Measurements from ENCODE around the gene TRABD.
"Not testable (repeated sequence)": the region's sequence is repeated elsewhere in the genome, so short reads cannot be mapped to it uniquely, and the experiment has no call there.

TRABD gene

DNA sequence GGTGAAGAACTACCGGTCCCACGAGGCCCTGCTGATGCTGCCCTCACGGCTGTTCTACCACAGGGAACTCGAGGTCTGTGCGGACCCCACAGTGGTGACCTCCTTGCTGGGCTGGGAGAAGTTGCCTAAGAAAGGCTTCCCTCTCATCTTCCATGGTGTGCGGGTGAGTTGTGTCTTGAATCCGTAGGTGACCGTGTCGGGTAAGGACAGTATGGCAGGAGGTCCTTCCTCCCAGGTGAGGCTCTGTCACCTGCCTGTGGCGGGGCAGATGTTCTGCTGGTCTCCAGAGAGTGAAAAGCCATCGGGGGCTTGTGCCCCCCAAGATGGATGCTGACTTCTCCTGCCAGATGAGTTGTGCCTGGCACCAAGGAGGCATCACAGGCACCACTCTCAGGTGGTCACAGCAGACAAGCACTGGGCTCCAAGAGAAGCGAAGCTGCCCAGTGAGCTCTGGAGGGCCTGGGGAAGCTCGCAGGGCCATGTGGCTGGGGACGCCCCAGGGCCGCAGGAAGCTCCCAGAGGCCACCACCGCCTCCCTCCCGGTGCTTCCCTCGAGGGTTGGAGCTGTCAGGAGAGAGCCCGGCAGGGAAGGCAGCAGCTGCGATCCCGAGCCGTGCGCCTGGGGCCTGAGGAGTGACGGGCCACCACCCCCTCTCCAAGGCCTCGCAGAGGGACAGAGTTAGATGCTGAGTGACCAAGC, 32.5 kb upstream of the TRABD start:
- no peak for DNase-seq

DNA sequence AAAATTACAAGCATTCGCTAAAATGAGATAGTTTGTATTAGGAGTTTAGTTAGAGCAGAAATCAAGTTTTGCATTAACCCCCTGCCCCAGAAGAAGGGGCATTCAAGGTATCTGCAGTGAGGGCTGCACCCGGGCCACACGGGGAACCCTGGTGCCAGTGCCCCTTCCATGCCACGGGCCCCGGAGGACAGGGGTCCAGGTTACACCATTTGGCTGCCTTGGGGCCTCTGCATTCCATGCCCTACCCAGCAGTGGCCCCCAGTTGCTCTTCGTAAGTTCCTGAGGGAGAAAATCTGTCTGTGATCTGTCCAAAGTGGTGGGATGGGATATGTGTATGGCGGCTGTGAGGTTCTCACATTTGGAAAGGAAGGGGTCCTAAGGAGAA, 32.0 kb upstream of the TRABD start:
- no peak for DNase-seq

DNA sequence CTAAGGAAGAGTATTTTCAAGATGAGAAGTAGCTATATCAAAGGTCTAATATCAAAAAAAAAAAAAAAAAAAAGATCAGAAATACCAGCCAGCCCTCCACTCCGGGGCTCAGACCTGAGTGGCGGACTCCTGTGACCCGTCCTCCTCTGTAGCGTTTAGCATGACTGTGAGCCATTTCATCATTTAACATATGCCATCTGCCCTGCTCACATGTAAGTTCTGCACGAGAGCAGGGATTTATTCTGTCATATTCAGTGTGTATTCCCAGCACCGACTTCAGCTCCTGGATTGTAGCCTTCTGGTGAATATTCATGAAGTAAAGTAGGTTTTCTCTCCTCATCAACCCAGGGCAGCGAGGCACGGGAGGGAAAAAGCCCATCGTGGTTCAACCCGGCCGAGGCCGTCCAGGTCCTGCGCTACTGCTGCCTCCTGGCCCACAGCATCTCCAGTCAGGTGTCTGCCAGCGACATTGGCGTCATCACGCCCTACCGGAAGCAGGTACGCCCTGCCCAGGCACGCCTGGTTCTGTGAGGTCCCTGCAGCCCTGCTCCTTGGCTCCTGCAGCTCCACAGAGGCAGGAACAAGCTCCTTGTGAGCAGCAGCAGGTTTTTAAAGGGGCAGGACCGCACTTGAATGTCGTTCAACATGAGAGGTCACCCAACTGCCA, 27.9 kb upstream of the TRABD start:
- no peak for DNase-seq

DNA sequence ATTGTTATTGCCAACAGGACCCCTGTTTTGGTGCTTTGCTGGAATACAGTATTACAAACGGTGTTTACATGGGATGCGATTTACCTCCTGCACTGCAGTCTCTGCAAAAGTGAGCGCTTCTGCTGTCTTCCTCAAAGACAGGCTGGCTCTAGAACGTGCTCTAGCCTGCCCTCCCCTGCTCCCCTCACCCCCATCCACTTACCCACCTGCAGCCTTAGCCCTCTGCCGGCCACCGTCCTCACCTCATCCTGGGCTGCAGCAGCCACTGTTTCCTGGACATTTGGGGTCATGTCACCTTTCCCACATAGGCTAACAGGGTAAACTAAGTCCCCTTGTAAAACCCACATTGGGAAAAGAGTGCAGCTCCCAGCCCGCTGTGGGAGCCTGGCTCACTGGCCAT, 24.8 kb upstream of the TRABD start:
- no peak for DNase-seq

DNA sequence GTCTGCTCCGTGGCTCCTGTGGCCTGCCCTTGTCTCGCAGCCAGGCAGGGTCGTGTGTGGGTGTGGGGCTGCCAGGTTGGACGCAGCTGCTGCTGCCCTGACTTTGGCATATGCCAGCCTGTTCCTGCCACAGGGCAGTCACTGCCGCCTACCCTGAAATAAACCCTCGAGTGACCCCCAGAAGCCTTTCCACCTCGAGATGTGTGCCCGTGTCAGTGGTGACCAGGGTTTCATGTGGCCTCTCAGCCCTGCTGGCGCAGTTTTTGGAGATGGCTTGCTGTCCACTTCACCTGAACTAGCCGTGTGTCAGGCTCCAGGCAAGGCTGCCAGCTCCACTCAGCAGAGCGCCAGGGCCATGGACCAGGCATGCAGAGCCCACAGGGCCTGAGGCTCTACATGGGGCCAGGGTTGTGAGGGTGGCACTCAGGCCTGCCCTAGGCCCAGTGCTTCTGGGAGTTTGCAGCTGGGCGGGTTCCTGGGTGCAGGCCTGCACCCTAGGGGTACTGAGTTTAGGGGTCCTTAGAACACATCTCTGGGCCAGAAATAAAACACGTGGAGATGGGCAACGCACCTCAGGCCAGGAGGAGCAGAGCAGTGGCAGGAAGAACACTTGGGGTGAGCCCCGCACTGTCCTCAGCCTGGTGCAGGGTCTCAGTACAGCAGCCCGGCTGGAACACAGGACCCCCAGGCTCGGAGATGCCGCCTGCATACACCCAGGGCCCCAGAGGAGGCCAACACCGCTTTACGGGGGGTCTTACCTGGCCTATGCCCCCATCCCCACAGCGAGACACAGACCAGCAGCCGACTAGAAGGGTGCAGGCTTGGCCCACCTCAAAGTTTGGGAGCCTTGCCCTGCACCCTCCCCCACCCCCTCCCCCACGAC, 24.0 kb upstream of the TRABD start:
- no peak for DNase-seq

DNA sequence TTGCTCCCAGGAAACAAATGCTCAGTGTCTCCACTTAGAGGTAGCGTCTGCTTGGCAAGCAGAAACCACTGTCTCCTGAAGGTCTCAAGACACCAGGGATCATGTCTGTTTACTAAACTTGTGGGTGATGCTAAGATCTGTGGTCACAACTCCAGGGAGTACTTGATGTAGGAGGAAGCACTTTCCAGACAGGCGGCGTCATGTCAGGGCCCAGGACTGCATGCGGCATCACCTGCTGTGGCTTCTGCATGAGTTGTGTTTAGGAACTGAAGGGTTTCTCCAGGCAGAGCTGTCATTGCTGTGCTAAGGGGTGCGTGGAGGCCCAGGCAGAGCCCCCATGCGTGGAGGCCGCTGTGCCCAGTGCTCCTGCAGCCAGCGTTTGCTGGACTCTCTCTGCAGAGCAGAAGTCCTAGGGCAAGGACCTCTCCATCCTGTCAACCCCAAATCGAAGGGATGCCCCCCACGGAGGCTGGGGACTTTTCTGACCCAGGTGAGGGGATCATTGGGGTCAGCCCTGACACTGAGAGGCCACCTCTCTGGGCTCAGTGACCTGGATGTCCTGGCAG, 23.2 kb upstream of the TRABD start:
- no peak for DNase-seq

DNA sequence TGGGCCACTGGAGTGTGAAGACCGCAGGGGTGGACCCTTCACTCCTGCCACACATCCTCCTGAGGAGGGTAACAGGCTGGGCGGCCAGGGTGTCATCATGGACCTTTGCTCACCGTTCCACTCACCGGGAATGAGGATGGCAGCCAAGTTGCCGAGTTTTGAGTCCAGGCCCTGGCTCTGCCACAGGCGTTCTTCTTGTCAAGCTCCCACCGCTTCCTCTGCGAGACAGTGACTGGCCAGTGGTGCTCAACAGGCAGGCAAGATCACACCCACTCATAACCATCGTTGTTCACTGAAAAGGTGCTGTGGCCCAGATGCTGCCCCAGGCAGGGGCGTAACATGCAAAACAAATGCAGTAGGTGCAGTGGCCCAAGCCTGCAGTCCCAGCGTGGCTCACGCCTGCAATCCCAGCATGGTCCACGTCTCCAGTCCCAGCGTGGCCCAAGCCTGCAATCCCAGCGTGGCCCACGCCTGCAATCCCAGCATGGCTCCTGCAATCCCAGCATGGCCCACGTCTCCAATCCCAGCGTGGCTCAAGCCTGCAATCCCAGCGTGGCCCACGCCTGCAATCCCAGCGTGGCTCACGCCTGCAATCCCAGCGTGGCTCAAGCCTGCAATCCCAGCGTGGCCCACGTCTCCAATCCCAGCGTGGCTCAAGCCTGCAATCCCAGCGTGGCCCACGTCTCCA, 20.1 kb upstream of the TRABD start:
- DNase-seq: no peak

DNA sequence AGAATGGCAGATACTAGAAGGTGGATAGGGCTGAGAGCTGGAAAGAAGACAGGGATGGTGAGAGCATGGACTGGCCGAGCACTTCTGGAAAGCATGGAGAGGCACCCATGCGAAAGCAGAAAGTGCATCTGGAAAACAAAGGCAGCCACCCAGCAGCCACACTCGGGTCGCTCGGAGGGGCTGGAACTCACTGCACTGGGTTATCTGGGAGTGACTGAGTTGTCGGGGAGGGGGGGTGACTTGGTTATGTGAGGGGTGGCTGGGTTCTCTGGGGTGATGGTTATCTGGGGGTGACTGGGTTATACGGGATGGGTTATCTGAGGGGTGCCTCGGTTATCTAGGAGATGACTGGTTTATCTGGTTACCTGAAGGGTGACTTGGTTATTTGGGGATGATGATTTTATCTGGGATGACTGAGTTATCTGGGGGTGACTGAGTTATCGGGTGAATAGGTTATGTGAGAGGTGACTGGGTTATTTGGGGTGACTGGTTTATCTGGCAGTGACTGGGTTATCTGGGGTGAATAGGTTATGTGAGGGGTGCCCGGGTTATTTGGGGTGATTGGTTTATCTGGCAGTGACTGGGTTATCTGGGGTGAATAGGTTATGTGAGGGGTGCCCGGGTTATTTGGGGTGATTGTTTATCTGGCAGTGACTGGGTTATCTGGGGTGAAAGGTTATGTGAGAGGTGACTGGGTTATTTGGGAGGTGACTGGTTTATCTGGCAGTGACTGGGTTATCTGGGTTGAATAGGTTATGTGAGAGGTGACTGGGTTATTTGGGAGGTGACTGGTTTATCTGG, 17.8 kb upstream of the TRABD start:
- DNase-seq: no peak

DNA sequence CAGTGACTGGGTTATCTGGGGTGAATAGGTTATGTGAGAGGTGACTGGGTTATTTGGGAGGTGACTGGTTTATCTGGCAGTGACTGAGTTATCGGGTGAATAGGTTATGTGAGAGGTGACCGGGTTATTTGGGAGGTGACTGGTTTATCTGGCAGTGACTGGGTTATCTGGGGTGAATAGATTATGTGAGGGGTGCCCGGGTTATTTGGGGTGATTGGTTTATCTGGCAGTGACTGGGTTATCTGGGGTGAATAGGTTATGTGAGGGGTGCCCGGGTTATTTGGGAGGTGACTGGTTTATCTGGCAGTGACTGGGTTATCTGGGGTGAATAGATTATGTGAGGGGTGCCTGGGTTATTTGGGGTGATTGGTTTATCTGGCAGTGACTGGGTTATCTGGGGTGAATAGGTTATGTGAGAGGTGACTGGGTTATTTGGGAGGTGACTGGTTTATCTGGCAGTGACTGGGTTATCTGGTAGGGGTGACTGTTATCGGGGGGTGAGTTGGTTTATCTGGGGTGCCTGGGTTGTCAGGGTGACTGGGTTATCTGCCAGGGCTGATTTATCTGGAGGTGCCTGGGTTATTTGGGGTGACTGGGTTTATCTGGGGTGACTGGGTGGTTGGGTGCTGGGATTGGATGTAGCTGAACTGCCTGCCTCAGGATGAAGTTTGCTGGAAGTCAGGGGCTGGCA, 17.1 kb upstream of the TRABD start:
- not testable (repeated sequence) for DNase-seq

DNA sequence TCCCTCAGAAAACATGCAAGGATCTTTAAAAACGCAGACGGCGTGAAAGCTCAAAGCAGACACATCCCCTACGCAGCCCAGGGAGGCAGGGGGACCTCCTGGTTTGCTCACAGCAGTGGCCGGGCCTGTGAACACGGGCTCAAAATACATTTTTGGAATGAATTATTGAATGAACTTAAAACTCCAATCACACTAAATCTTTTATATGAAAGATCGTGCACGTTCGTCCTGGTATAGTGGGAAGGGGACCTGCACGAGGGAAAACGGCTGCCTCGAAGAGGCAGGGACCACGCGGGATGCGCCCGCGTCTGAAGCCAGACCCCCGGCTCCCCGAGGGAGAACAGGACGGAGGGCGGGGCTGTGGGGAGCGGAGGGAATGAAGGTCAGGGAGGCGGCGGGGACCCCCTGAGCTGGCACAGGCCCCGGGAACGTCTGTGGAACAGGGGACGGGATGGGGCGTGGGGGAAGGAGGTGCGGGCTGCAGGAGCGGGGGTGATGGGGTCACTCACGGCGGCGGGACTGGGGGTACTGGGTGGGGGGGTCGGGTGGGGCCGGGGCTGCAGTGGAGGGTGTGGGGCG, 16.4 kb upstream of the TRABD start:
- DNase-seq: no peak

DNA sequence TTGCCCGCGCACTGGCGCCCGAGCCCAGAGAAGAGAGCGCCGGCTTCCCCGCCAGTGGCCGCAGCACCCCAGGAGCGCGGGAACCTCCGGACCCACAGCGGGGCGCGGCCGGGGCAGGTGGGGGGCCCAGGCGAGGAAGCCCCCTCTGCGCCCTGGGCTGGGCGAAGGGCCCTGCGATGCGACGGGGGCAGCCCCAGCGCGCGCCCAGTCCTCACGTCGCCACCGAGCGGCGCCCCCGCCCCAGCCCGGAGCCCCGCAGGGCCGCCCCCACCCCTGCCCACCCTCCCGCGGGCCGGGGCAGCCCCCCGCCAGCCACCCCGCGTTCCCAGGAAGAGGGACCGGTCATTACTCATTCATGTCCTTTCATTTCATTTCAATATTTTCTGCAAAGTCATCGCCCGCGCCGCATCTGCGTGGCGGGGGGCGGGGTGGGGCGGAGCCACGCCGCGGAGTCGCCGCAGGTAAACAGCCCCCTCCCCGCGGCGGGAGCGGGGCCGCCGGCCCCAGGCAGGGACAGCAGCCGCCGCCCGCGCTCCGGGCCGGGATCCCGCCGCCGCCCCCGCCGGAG, 15.9 kb upstream of the TRABD start:
- no peak for DNase-seq

DNA sequence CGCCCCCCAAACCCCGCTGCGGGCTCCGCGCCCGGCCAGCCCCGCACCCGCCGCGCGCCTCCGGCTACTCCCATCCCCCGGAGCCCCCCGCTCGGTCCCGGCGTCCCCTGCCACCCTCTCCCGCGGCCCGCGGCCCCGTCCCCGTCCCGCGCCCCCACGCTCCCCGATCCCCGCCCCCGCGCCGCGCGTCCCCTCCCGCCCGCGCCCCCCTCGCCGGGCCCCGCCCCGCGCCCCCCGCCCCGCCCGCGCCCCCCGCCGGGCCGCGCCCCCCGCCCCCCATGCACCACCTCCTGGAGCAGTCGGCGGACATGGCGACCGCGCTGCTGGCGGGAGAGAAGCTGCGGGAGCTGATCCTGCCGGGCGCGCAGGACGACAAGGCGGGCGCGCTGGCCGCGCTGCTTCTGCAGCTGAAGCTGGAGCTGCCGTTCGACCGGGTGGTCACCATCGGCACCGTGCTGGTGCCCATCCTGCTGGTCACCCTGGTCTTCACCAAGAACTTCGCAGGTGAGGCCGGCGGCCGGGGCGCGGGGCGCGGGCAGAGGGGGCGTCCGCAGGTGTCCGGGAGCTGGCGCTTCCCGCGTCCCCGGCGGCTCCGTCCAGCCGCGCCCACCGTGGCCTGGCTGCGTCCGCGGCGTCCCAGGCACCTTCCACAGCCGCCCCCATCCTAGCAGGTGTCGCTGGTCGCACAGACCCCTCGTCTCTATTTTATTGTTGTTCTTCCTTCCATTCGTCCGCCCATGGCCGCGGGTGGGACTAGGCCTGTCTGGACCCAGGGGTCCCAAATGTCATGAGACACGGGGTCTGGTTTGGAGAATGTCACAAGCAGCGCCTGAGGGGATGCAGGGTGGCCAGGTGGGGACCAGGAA, 15.0 kb upstream of the TRABD start, which contains the start of gene PANX2:
TSS of gene PANX2 (plus strand) at position 279 of the 866 bp plus-strand sequence. CDS start at position 279, 0 bp downstream.
- DNase-seq: no peak

DNA sequence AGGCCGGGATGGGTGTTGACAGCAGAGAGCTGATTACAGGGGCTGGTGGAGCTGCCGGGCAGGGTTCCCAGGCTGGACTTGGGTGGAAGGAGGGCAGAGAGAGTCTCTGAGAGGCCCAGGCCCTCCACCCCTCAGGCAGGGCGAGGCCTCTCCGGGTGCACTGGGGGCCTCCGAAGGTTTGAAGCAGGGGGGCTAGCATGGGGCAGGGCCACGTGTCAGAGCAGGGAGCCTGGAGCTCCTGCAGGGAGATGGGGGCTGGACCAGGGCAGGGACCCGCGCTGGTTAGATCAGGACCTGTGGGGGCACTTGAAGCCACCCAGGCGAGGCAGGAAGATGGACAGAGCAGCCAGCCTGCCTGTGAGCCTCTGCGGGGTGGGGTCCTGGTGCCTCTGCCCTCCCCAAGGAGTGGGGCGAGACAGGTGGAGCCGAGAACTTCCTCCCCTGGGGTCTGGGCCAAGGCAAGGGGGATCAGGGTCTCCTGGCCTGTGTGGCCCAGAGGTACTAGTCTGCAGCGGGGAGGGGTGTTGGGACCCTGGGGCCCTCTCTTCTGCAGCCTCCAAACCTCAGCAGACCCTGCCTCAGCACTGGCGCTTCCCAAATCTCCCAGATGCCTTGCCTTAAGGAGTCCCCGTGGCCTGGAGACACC, 14.3 kb upstream of the TRABD start:
- no peak for DNase-seq

DNA sequence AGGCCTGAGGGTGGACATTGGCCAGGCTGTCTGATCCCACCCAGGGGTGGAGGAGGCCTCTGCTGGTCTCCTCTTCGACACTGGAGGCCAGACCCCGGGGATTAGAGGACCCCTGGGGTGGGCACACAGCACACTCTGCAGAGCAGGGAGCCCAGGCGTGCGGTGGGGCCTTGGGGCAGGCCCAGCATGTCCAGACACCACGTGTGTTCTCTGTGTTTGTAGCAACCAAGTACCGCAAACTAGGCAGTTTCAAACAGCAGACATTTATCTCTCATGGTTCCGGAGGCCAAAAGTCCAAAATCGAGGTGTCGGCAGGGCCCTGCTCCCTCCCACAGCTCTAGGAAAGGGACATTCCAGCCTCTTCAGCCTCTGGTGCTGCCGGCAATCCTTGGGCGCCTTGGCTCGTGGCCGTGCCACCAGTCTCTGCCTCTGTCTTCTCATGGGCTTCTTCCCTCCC, 13.7 kb upstream of the TRABD start:
- no peak for DNase-seq

DNA sequence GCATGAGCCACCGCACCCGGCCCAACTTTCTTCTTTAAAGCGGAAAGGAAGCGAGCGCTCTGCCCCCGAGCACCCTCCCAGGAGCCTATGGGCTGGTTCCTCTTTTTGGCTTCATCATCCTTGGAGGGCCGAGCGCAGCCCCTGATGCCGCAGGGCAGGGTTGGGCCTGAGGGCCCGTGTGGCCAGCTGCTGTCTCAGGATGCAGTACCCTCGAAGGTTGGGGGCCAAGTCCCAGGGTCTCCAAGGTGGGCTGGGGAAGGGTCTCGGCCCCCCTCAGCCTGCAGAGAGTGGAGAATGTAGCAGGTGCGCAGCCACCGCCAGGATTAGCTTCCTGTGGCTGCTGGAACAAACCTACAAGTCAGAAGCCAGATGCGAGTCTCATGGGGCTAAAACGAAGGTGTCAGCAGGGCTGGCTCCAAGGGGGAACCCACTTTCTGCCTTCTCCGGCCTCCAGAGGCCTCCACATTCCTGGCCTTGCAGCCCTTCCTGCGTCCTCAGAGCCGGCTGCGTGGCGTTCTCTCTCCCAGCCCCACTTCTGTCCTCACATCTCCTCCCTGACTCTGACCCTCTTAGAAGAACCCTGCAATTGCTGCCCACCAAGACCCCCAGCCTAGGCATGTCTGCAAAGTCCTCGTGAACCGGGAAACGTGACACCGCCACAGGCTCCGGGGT, 12.3 kb upstream of the TRABD start:
- no peak for DNase-seq

DNA sequence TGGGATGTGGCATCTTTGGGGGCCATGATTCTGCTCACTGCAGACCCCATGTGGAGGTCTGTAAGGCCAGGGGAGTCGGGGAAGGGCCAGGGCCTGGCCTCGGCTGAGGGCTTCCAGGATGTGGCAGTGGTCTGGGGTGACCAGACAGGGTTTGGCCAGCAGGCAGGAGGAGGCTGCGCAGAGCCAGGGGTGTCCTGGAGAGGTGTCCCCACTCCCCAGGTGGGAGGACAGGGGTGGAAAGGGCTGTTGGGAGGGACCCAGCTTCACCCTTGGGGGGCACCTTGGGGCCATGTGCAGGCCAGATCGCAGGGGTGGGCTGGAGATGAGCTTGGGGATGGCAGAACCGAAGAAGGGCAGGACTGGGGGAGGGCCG, 11.7 kb upstream of the TRABD start:
- no peak for DNase-seq

DNA sequence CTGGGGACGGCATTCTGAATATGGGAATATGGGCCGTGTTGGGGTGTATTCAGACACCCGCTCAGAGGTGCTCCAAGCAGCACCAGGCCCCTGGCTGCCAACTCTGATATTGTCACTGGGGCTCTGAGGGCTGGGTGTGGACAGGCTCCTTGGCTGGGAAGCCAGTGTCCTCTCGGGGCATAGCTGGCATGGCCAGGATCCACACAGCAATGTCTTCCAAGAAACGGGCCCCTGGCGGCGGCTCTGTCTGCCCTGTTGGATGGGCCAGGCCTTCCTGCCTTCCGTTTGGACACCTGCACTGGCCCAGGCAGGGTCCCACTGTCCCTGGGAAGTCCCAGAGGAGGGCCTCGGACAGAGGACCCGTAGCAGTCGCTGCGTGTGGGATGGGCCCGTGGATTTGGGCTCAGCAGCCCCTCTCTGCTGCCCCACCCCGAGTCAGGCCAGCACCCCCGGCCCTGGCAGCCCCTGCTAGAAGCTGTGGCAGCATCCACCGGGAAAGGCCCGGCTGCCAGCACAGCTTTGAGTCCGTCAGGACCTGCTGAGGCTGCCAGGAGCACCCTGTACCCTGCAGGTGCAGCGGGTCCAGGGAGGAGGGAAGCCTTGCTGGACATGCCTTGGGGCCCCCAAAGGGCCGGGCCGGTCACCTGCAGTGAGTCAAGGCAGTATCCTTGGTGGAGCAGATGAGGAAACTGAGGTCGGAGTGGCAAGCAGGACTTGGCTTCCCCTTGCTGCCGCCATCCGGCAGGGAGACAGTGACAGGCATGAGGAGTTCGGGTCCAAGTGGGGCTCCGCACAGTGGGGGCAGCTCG, 11.1 kb upstream of the TRABD start:
- no peak for DNase-seq

DNA sequence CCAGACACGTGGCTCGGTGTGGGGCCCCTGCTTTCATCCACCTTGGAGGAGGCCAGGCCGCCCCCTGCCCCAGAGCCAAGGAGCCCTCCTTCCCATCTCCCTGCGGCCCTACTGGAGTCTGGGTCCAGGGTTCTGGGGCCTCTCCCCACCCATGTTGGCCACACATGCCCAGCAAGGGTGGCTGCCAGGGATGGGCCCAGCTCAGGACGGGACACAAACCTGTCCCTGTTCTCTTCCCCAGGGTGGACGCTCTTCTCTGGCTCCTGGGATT, 10.6 kb upstream of the TRABD start:
- DNase-seq: no peak
